ENCODE results near the gene TTN.

DNA sequence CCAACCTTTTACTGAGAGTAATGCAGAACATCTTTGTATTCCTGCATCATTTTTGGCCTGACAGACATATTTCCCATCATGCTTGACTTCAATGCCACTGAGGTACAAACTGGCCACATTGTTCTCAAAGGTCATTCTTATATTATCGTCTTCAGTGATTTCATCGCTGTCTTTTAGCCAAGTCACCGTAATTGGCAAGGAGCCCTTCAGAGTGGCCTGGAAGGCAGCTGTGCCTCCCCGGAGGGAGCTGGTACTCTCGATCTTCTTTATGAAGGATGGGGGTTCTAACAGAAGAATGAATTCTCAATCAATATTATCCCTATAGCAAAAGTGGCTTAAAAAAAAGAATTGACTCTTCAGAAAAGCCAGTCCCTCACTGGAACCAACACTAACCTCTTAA, 75.9 kb downstream of the TTN start:
- TF ChIP-seq EP300 (IDR thresholded peaks at IDR 0.05), result no peak
- TF ChIP-seq, protein P1, sequence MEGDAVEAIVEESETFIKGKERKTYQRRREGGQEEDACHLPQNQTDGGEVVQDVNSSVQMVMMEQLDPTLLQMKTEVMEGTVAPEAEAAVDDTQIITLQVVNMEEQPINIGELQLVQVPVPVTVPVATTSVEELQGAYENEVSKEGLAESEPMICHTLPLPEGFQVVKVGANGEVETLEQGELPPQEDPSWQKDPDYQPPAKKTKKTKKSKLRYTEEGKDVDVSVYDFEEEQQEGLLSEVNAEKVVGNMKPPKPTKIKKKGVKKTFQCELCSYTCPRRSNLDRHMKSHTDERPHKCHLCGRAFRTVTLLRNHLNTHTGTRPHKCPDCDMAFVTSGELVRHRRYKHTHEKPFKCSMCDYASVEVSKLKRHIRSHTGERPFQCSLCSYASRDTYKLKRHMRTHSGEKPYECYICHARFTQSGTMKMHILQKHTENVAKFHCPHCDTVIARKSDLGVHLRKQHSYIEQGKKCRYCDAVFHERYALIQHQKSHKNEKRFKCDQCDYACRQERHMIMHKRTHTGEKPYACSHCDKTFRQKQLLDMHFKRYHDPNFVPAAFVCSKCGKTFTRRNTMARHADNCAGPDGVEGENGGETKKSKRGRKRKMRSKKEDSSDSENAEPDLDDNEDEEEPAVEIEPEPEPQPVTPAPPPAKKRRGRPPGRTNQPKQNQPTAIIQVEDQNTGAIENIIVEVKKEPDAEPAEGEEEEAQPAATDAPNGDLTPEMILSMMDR (IDR thresholded peaks at IDR 0.05), result no peak

All from ovary (tissue), 3 donors.